DND-41 (cell line): Measurements from ENCODE around the gene IGF2.

Experiments used
- ATAC-seq: fragments of 200-7000 bp; cut with Tn5 transposase; 3 replicates; pipeline ENCODE4 v1.9.1; 2021; ENCODE audit warnings: low read depth; ENCODE audit not compliant: insufficient read depth
- DNase-seq: peaks from one replicate; pipeline ENCODE4 v3.0.0-alpha.2; 2020
- H2AFZ ChIP-seq: 2 replicates; pipeline ENCODE4 v1.6.0; 2012; ENCODE audit warnings: low read depth, low read length
- H3K27ac ChIP-seq: 2 replicates; pipeline ENCODE4 v1.5.1; 2012; ENCODE audit warnings: low read length, inconsistent platforms
- H3K27me3 ChIP-seq: fragments of 200-600 bp; sonication (generic); 2 replicates; pipeline ENCODE4 v1.6.0; 2012; ENCODE audit warnings: low read length, mild to moderate bottlenecking, inconsistent platforms; ENCODE audit not compliant: insufficient read depth, poor library complexity
- H3K36me3 ChIP-seq: 2 replicates; pipeline ENCODE4 v1.5.1; 2012; ENCODE audit warnings: low read length, inconsistent platforms; ENCODE audit not compliant: insufficient read depth
- H3K4me1 ChIP-seq: 2 replicates; pipeline ENCODE4 v1.5.1; 2012; ENCODE audit warnings: mild to moderate bottlenecking, low read length; ENCODE audit not compliant: insufficient read depth
- H3K4me2 ChIP-seq: 2 replicates; pipeline ENCODE4 v1.6.0; 2012; ENCODE audit warnings: mild to moderate bottlenecking, moderate library complexity, low read length, inconsistent platforms; ENCODE audit not compliant: insufficient read depth
- H3K4me3 ChIP-seq, 2 experiments: fragments of 200-600 bp in 1 of 2; shearing (Covaris generic) in 1 of 2; 2 replicates each; pipeline ENCODE4 v1.5.1; 2012 to 2016; ENCODE audit warnings: inconsistent platforms in 2 of 2, low read length in 2 of 2, mild to moderate bottlenecking in 2 of 2, low read depth in 1 of 2, moderate library complexity in 1 of 2
- H3K79me2 ChIP-seq: 2 replicates; pipeline ENCODE4 v1.6.0; 2012; ENCODE audit warnings: low read length, inconsistent platforms; ENCODE audit not compliant: insufficient read depth
- H3K9ac ChIP-seq: 2 replicates; pipeline ENCODE4 v1.6.0; 2012; ENCODE audit warnings: low read depth, mild to moderate bottlenecking, inconsistent platforms, low read length, moderate library complexity
- H3K9me3 ChIP-seq: 2 replicates; pipeline ENCODE4 v1.5.1; 2012; ENCODE audit warnings: low read length, moderate library complexity, mild to moderate bottlenecking, inconsistent platforms; ENCODE audit not compliant: insufficient read depth, severe bottlenecking
- H4K20me1 ChIP-seq: 2 replicates; pipeline ENCODE4 v1.6.0; 2012; ENCODE audit warnings: low read length; ENCODE audit not compliant: insufficient read depth
- EZH2 ChIP-seq: IDR thresholded peaks from 3 replicates; pipeline ENCODE4 v1.6.1; 2012; ENCODE audit warnings: borderline replicate concordance, low read depth, mild to moderate bottlenecking, moderate library complexity, low read length, inconsistent platforms; ENCODE audit not compliant: severe bottlenecking
- TF ChIP-seq, protein P1 (sequence below): IDR thresholded peaks from 2 replicates; pipeline ENCODE4 v1.5.1; 2012; ENCODE audit warnings: borderline replicate concordance, low read length, moderate library complexity, mild to moderate bottlenecking; ENCODE audit not compliant: poor library complexity, severe bottlenecking; ENCODE audit errors: extremely low read depth

Gene IGF2

DNA sequence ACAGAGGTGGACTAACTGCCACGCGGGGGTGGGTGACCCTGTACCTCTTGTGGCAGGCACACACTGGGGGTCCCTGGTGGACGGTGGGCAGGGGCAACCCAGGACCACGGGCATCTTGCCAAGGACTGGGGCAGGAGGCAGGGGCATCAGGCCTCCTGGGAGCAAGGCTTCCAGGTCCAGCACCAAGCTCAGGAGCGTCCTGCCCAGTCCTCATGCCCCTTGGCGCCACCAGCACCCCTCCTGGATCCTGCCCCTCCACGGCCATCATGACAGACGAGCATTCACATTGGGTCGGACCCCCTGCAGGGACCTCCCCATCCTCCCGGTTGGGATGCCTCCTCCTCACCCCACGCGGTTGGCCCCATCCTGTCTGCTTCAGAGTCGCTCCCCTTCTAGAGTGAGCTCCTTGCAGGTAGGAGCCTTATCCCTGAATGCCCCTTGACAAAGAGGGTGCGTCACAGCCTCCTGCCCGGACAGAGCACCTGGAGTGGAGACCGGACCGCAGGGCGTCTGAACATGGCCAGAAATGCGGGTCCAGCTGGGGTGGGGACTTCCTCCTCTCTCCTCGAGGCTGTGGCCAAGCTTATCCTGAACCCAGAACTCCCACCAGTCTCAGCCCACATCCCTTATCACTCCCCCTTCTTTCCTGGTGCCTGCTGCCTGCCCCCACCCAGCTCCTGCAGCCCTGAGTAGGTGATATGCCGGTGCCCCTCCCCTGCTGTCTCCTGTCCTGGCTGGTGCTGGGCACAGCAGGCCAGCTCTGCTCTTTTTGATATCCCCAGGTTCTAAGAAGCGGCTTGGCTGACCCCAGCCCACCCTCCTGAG is 40.3 kb downstream of the IGF2 start:
- H3K4me1 ChIP-seq: no peaks in the 10 kb centered on the region
- H2AFZ ChIP-seq: no peak overlapping the region
- H4K20me1 ChIP-seq: peaks cover 30% of the 10 kb centered on the region

DNA sequence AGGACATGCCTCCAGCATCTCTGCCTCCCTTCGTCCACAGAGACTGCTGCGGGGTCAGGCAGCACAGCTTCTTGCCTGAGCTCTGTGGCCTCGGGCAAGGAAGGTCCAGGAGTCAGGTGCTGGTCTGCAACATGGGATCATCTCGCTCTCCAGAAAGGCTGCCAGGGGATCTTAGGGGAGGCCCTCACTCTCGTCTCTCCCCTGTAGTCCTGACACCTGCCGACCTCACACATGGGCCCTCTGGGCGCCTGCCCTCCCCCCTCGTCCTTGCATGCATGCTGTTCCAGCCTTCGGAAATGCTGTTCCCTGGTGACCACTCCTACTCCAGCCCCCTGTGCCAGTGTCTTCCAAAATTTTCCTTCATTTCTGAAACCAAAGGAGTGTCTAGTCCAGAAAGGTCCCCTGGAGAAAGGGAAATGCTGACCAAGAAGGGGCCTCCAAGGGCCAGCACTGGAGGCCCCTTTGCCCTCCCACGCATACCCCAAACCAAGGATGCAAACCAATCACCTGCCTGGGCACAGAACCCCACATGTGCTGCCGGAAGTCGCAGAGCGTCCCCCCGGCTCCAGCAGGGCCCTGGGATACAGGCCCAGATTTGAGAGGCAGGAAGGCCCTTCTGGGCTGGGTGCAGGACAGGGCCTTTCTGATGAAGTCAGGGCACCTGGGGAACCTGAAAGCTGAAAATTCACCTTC is 41.0 kb downstream of the IGF2 start:
- ATAC-seq: no peak
- peaks cover 34% of the 10 kb centered on the region for H4K20me1 ChIP-seq
- H3K9ac ChIP-seq: no peak overlapping the region
- no peaks in the 10 kb centered on the region for H3K27me3 ChIP-seq
- no peak for DNase-seq
- H3K9me3 ChIP-seq: peaks cover 7% of the 10 kb centered on the region
- no peak overlapping the region for H2AFZ ChIP-seq
- H3K27ac ChIP-seq: no peak overlapping the region
- H3K4me3 ChIP-seq: no peak overlapping the region
- H3K79me2 ChIP-seq: no peaks in the 10 kb centered on the region
- no peak overlapping the region for H3K4me2 ChIP-seq
- TF ChIP-seq, protein P1, sequence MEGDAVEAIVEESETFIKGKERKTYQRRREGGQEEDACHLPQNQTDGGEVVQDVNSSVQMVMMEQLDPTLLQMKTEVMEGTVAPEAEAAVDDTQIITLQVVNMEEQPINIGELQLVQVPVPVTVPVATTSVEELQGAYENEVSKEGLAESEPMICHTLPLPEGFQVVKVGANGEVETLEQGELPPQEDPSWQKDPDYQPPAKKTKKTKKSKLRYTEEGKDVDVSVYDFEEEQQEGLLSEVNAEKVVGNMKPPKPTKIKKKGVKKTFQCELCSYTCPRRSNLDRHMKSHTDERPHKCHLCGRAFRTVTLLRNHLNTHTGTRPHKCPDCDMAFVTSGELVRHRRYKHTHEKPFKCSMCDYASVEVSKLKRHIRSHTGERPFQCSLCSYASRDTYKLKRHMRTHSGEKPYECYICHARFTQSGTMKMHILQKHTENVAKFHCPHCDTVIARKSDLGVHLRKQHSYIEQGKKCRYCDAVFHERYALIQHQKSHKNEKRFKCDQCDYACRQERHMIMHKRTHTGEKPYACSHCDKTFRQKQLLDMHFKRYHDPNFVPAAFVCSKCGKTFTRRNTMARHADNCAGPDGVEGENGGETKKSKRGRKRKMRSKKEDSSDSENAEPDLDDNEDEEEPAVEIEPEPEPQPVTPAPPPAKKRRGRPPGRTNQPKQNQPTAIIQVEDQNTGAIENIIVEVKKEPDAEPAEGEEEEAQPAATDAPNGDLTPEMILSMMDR: no peak
- TF ChIP-seq EZH2: no peak
- no peaks in the 10 kb centered on the region for H3K36me3 ChIP-seq
- no peaks in the 10 kb centered on the region for H3K4me1 ChIP-seq

More for the DNA sequence above, 40.3 kb downstream of the IGF2 start:
- H3K36me3 ChIP-seq: no peaks in the 10 kb centered on the region
- no peak overlapping the region for H3K4me2 ChIP-seq
- no peak overlapping the region for H3K9ac ChIP-seq
- ATAC-seq (no peak), DNase-seq (no peak)
- H3K9me3 ChIP-seq: peaks cover 3% of the 10 kb centered on the region
- no peaks in the 10 kb centered on the region for H3K79me2 ChIP-seq
- no peak overlapping the region for H3K27ac ChIP-seq
- no peak overlapping the region for H3K4me3 ChIP-seq
- no peaks in the 10 kb centered on the region for H3K27me3 ChIP-seq
- TF ChIP-seq EZH2: no peak

DNA sequence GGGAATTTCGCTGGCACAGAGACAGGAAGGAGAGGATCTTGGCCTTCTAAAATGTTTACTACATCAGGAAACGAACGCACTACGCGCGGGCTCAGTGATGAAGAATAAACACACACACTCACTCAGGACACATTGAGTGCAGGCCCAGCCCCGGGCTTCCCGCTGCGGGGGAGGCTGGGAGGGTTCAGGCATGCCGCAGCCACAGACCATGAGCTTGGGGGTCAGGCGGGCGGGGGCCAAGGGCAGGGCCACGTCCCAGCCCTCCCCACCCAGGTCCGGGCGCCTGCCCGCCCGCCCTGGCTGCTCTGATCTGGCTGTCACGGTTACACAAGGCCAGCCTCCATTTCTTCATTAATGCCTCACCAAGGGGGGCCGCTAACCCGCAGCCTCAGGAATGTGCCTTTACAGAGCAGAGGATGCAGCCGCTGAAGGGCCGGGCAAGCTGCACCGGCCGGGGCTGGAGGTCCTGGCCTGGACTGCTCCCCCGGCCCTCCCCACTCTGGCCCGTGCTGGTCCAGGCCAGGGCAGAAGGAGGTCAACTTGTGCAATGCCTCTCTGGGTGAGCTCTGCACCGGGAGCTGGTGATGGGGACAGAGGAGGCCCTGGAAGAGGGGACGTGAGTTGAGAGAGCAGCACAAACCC is 41.7 kb downstream of the IGF2 start:
- H3K36me3 ChIP-seq: no peaks in the 10 kb centered on the region
- DNase-seq: no peak
- no peak overlapping the region for H3K4me2 ChIP-seq
- no peak overlapping the region for H3K4me3 ChIP-seq
- H3K27ac ChIP-seq: no peak overlapping the region
- H3K79me2 ChIP-seq: no peaks in the 10 kb centered on the region
- H3K9ac ChIP-seq: no peak overlapping the region
- peaks cover 7% of the 10 kb centered on the region for H3K9me3 ChIP-seq
- no peak for ATAC-seq
- TF ChIP-seq, protein P1: no peak
- no peak for TF ChIP-seq EZH2
- no peaks in the 10 kb centered on the region for H3K27me3 ChIP-seq
- H4K20me1 ChIP-seq: peaks cover 39% of the 10 kb centered on the region
- H2AFZ ChIP-seq: no peak overlapping the region
- H3K4me1 ChIP-seq: peaks cover 5% of the 10 kb centered on the region

DNA sequence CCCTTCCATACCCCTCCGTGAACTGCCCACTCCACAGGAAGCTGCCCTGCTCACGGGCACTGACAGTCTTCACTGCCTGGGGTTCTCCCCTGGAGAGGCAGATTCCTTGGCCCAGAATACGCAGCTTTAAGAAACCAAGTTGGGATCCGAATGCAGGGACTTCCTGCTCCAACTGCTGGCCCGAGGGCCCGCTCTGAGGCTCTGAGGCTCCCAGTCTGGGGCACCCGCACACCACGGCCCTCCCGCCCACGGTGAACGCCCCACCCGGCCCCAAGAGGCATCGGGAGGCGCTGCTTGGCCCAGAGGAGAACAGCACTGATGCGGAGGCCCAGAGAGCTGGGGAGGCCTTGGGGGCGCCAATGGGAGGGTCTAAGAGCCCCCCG is 42.3 kb downstream of the IGF2 start:
- no peak overlapping the region for H3K27ac ChIP-seq
- peaks cover under 1% of the 10 kb centered on the region for H3K27me3 ChIP-seq
- H3K4me2 ChIP-seq: no peak overlapping the region
- H4K20me1 ChIP-seq: peaks cover 45% of the 10 kb centered on the region
- TF ChIP-seq, protein P1: no peak
- TF ChIP-seq EZH2: no peak
- ATAC-seq (no peak), DNase-seq (no peak)
- peaks cover 6% of the 10 kb centered on the region for H3K4me1 ChIP-seq
- H3K36me3 ChIP-seq: no peaks in the 10 kb centered on the region
- no peak overlapping the region for H3K9ac ChIP-seq
- H3K9me3 ChIP-seq: peaks cover 7% of the 10 kb centered on the region
- H3K4me3 ChIP-seq: no peak overlapping the region
- no peak overlapping the region for H2AFZ ChIP-seq
- H3K79me2 ChIP-seq: no peaks in the 10 kb centered on the region
